NCI-H1436 (cell line): ENCODE measurements around the gene UBE2O.

Experiments used
- DNase-seq: peaks from one replicate; lab custom pipeline; 2025; lab: John Stamatoyannopoulos, UW

The UBE2O gene

DNA sequence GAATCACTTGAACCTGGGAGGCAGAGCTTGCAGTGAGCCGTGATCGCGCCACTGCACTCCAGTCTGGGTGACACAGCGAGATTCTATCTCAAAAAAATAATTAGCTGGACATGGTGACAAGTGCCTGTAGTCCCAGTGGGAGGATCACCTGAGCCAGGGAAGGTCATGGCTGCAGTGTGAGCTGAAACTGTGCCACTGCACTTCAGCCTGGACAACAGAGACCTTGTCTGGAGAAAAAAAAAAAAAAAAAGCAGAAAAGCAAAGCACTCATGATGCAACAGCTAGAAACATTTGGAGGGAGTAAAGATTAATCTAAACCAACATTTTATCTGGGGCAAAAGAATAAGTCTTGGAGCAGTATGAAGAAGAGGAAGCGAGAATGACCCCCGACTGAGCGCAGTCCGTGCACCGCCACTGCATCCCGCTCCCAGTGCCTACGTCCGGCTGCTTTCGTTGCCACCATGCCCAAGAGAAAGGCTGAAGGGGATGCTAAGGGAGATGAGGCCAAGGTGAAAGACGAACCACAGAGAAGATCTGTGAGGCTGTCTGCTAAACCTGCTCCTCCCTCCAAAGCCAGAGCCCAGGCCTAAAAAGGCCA is 107.5 kb downstream of the UBE2O start:
- DNase-seq, result no peak

DNA sequence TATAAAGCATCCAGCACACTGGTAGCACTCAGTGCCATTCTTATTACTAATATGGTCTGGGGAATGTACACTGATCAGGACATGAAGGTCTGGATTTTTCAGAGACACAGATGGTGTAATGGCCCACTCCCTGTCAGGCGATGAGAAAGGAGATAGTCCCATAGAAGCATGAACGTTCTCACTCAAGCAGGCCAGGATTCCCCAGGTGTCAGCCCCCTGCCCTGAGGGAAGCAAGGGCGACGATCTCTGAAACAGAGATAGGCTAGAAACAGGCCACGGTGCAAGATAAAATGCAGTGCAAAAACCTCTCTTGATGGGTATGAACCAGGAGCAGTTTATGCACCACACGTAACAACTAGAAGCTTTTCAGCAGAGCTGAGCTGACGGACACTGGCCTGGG is 109.8 kb downstream of the UBE2O start:
- no peak for DNase-seq

DNA sequence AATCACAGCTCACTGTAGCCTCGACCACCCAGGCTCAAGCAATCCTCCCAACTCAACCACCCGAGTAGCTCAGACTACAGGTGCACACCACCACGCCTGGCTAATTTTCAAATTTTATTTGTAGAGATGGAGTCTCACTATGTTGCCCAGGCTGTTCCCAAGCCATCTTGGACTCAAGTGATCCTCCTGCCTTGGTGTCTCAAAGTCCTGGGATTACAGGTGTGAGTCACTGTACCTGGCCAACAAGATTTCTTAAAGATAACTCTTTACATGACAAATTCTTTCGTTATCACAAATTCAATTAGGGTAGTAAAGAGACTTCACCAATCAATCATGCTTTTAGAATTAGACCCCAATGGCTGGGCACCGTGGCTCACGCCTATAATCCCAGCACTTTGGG is 111.7 kb downstream of the UBE2O start:
- no peak for DNase-seq
